ENCODE measurements around the gene COL6A5. TPM values are rescaled to one million over a fixed set of nuclear protein-coding genes. Genes with fewer than 3 reads are reported as not detected.
"Not testable (repeated sequence)": the region's sequence is repeated elsewhere in the genome, so short reads cannot be mapped to it uniquely, and the experiment has no call there.

Gene COL6A5
- not detected for polyA plus RNA-seq (ENCODE audit: low read depth in 6 of 6)

- no peaks in the 10 kb centered on the region for H3K36me3 Mint-ChIP-seq
- peaks cover 2 to 21% (median 7%) of the 10 kb centered on the region in 7 donors for H3K9me3 Mint-ChIP-seq
- no peak within 1 kb of the TSS for H3K4me3 Mint-ChIP-seq
- ATAC-seq (ENCODE audit: low read depth in 2 of 2) (no peak), DNase-seq (no peak)
- no peak within 1 kb of the TSS for H3K27ac Mint-ChIP-seq
- no peaks in the 10 kb centered on the region for H3K4me1 Mint-ChIP-seq
- peaks cover 30 to 38% (median 31%) of the 10 kb centered on the region in 3 donors for H3K27me3 Mint-ChIP-seq
Observed at GRCh38 chr3:130345487-130346079, at the start of gene COL6A5. COL6A5 (plus strand) TSS chr3:130345672; CDS start chr3:130373639, 27,967 bp downstream.

- no peak for ATAC-seq (ENCODE audit: low read depth in 2 of 2)
- H3K36me3 Mint-ChIP-seq = no peaks in the 10 kb centered on the region
- H3K27me3 Mint-ChIP-seq = peaks cover 0 to 5% (median 4%) of the 10 kb centered on the region in 3 donors
Observed at GRCh38 chr3:130299531-130299930, 45.9 kb upstream of the COL6A5 start.

GRCh38 chr3:130300888-130301287 is 44.6 kb upstream of the COL6A5 start:
- Mint-ChIP-seq H3K27me3 (peaks cover 0 to 12% (median 4%) of the 10 kb centered on the region in 3 donors), H3K4me1 (no peaks in the 10 kb centered on the region), H3K4me3 (no peak overlapping the region), H3K9me3 (peaks cover 0 to 6% (median 2%) of the 10 kb centered on the region in 7 donors), H3K36me3 (no peaks in the 10 kb centered on the region), H3K27ac (no peak overlapping the region)
- DNase-seq (no peak), ATAC-seq (ENCODE audit: low read depth in 2 of 2) (no peak)

More at GRCh38 chr3:130299531-130299930, 45.9 kb upstream of the COL6A5 start:
- peaks cover 0 to 9% (median 3%) of the 10 kb centered on the region in 7 donors for H3K9me3 Mint-ChIP-seq
- DNase-seq = no peak
- no peak overlapping the region for H3K27ac Mint-ChIP-seq
- H3K4me3 Mint-ChIP-seq = no peak overlapping the region
- H3K4me1 Mint-ChIP-seq = no peaks in the 10 kb centered on the region

- no peak overlapping the region for H3K4me3 Mint-ChIP-seq
- no peaks in the 10 kb centered on the region for H3K36me3 Mint-ChIP-seq
- no peaks in the 10 kb centered on the region for H3K4me1 Mint-ChIP-seq
- no peak for ATAC-seq (ENCODE audit: low read depth in 2 of 2)
- DNase-seq = no peak
- no peak overlapping the region for H3K27ac Mint-ChIP-seq
- peaks cover 0 to 25% (median 6%) of the 10 kb centered on the region in 7 donors for H3K9me3 Mint-ChIP-seq
- peaks cover 15 to 22% (median 17%) of the 10 kb centered on the region in 3 donors for H3K27me3 Mint-ChIP-seq
Observed at GRCh38 chr3:130310109-130310508, 35.4 kb upstream of the COL6A5 start.

- ATAC-seq (ENCODE audit: low read depth in 2 of 2) (no peak), DNase-seq (no peak)
- no peaks in the 10 kb centered on the region for H3K4me1 Mint-ChIP-seq
- peaks cover 0 to 25% (median 6%) of the 10 kb centered on the region in 7 donors for H3K9me3 Mint-ChIP-seq
- H3K4me3 Mint-ChIP-seq = no peak overlapping the region
- peaks cover 5 to 22% (median 17%) of the 10 kb centered on the region in 3 donors for H3K27me3 Mint-ChIP-seq
- H3K27ac Mint-ChIP-seq = no peak overlapping the region
- no peaks in the 10 kb centered on the region for H3K36me3 Mint-ChIP-seq
Observed at GRCh38 chr3:130312374-130312773, 33.1 kb upstream of the COL6A5 start.

- Mint-ChIP-seq H3K27ac (no peak overlapping the region), H3K36me3 (no peaks in the 10 kb centered on the region), H3K4me1 (no peaks in the 10 kb centered on the region), H3K4me3 (no peak overlapping the region), H3K27me3 (peaks cover 0 to 22% (median 8%) of the 10 kb centered on the region in 3 donors), H3K9me3 (peaks cover 0 to 34% (median 7%) of the 10 kb centered on the region in 7 donors)
- ATAC-seq (ENCODE audit: low read depth in 2 of 2) (no peak), DNase-seq (no peak)
Observed at GRCh38 chr3:130316169-130316568, 29.3 kb upstream of the COL6A5 start.

- H3K4me3 Mint-ChIP-seq = no peak overlapping the region
- peaks cover 0 to 41% (median 4%) of the 10 kb centered on the region in 7 donors for H3K9me3 Mint-ChIP-seq
- H3K27ac Mint-ChIP-seq = no peak overlapping the region
- ATAC-seq (ENCODE audit: low read depth in 2 of 2) = no peak
- H3K27me3 Mint-ChIP-seq = peaks cover 9% of the 10 kb centered on the region in 3 donors
- DNase-seq = no peak
- H3K36me3 Mint-ChIP-seq = peaks cover 0 to under 1% of the 10 kb centered on the region in 2 donors
- H3K4me1 Mint-ChIP-seq = no peaks in the 10 kb centered on the region
Observed at GRCh38 chr3:130323503-130323902, 22.0 kb upstream of the COL6A5 start.

GRCh38 chr3:130340766-130341165 is 4.7 kb upstream of the COL6A5 start:
- peaks cover 13 to 40% (median 21%) of the 10 kb centered on the region in 7 donors for H3K9me3 Mint-ChIP-seq
- no peak overlapping the region for H3K4me3 Mint-ChIP-seq
- no peak overlapping the region for H3K27ac Mint-ChIP-seq
- peaks cover 0 to 10% of the 10 kb centered on the region in 2 donors for H3K36me3 Mint-ChIP-seq
- H3K4me1 Mint-ChIP-seq = no peaks in the 10 kb centered on the region
- DNase-seq = no peak
- ATAC-seq (ENCODE audit: low read depth in 2 of 2) = no peak
- peaks cover 11 to 12% (median 11%) of the 10 kb centered on the region in 3 donors for H3K27me3 Mint-ChIP-seq

- peaks cover 13 to 14% (median 14%) of the 10 kb centered on the region in 3 donors for H3K27me3 Mint-ChIP-seq
- peaks cover 0 to 10% of the 10 kb centered on the region in 2 donors for H3K36me3 Mint-ChIP-seq
- DNase-seq (no peak), ATAC-seq (ENCODE audit: low read depth in 2 of 2) (no peak)
- H3K4me3 Mint-ChIP-seq = no peak overlapping the region
- H3K4me1 Mint-ChIP-seq = no peaks in the 10 kb centered on the region
- peaks cover 9 to 34% (median 17%) of the 10 kb centered on the region in 7 donors for H3K9me3 Mint-ChIP-seq
- H3K27ac Mint-ChIP-seq = no peak overlapping the region
Observed at GRCh38 chr3:130341388-130341787, 4.1 kb upstream of the COL6A5 start.

GRCh38 chr3:130341882-130342281 is 3.6 kb upstream of the COL6A5 start:
- Mint-ChIP-seq H3K27me3 (peaks cover 14 to 19% (median 18%) of the 10 kb centered on the region in 3 donors), H3K4me3 (no peak overlapping the region), H3K36me3 (peaks cover 0 to 9% of the 10 kb centered on the region in 2 donors), H3K9me3 (peaks cover 9 to 29% (median 14%) of the 10 kb centered on the region in 7 donors), H3K4me1 (no peaks in the 10 kb centered on the region), H3K27ac (no peak overlapping the region)
- no peak for ATAC-seq (ENCODE audit: low read depth in 2 of 2)
- no peak for DNase-seq

GRCh38 chr3:130342821-130343661 is 2.4 kb upstream of the COL6A5 start:
- ATAC-seq (ENCODE audit: low read depth in 2 of 2) (no peak), DNase-seq (no peak)
- Mint-ChIP-seq H3K9me3 (peaks cover 2 to 26% (median 8%) of the 10 kb centered on the region in 7 donors), H3K4me1 (no peaks in the 10 kb centered on the region), H3K36me3 (peaks cover 0 to 3% of the 10 kb centered on the region in 2 donors), H3K27ac (no peak overlapping the region), H3K27me3 (peaks cover 21 to 31% (median 28%) of the 10 kb centered on the region in 3 donors), H3K4me3 (no peak overlapping the region)

- H3K4me3 Mint-ChIP-seq; H3K27ac Mint-ChIP-seq; H3K36me3 Mint-ChIP-seq; DNase-seq; H3K4me1 Mint-ChIP-seq; ATAC-seq (ENCODE audit: low read depth in 2 of 2): not testable (repeated sequence)
- Mint-ChIP-seq H3K27me3 (peaks cover 24 to 40% (median 30%) of the 10 kb centered on the region in 3 donors), H3K9me3 (peaks cover 2 to 29% (median 7%) of the 10 kb centered on the region in 7 donors)
Observed at GRCh38 chr3:130348258-130348657, 2.8 kb downstream of the COL6A5 start.

GRCh38 chr3:130354430-130354829 is 9.0 kb downstream of the COL6A5 start:
- Mint-ChIP-seq H3K36me3 (no peaks in the 10 kb centered on the region), H3K4me3 (no peak overlapping the region), H3K9me3 (peaks cover 4 to 16% (median 6%) of the 10 kb centered on the region in 7 donors), H3K27me3 (peaks cover 0 to 12% (median 0%) of the 10 kb centered on the region in 3 donors), H3K4me1 (no peaks in the 10 kb centered on the region), H3K27ac (no peak overlapping the region)
- no peak for ATAC-seq (ENCODE audit: low read depth in 2 of 2)
- no peak for DNase-seq

Measured in naive B cell (primary cell).